Measurements from ENCODE around the gene LMBR1.
"Not testable (repeated sequence)": the region's sequence is repeated elsewhere in the genome, so short reads cannot be mapped to it uniquely, and the experiment has no call there.

LMBR1 gene

DNA sequence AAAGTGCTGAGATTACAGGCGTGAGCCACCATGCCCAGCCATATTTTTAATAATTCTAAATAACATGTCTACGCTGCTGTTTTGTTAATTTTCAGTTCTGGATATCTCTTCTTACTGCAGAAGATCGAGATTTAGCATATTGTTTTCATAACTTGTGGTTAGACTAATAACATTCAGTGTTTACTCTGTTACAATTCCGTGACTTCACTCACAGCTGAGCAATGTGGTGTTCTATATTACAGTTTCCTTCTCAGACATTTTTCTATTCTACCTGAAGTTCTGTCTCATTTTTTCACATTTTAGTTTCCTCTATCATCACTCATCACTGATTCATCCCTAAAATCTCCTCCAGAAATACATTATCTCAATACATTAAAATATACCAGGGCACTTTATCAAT lies 241.5 kb downstream of the LMBR1 start:
- DNase-seq = no peak

DNA sequence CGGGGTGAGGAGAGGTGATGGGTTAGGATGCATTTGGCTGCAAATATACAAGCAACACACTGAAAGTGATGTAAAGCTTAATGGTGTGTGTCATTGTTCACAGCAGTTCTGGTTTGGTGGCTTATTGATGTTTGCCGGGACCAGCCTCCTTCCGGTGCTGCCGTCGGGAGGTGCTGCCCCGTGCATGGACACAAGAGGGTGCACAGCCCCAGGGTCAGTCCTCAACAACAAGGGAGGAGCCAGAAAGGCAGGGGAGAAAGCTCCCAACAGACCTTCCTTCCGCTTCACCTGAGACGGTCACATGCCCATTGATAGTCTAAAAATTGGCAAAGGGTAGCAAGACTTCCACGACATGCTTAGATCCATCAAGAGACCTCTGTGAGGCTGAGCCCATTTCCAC lies 242.9 kb downstream of the LMBR1 start:
- DNase-seq = peak; percentile 8 to 10

DNA sequence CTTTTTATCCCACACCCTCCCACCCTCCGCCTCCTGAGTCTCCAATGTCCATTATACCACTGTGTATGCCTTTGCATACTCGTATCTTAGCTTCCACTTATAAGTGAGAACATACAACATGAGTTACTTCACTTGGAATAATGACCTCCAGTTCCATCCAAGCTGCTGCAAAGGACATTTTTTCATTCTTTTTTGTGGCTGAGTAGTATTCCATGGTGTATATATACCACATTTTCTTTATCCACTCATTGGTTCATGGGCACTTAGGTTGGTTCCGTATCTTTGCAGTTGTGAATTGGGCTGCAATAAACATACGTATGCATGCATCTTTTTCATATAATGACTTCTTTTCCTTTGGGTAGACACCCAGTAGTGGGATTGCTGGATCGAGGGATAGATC lies 245.7 kb downstream of the LMBR1 start:
- not testable (repeated sequence) for DNase-seq

GRCh38 chr7:156642306-156643045 lies 250.5 kb downstream of the LMBR1 start:
- DNase-seq = no peak

GRCh38 chr7:156640949-156641485 lies 252.0 kb downstream of the LMBR1 start:
- DNase-seq = peak in 1 of 2 experiments; percentile 46

DNA sequence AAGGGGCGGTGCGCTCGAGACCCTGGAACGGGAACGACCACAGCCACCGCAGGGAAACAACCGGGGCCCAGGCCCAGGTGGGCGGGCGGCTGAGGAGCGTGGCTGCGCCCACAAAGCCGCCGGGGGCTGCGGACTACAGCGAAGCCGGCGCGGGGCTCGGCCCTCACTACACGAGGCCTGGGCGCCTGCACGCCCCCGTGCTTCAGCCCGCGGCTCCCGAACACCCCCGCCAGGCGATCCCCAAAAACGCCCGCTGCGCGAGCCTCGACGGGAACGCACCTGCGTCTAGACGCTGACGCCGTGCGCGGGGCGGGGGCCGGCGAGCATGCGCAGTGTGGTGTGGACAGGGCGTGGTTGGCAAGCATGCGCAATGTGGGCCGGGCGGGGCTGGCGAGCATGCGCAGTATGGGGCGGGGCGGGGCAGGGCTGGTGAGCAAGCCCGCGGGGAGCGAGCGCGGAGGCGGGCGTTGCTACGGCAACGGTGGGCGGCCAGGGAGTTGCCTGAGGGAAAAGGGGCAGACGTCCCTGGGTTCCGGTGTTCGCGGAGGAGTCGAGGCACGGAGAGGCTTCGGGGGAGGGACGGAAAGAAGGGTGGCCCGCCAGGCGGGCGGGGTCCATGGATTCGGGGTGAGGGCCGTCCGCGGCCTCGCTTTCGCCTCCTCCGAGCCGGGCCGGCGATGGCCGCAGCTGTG lies 252.6 kb downstream of the LMBR1 start, which contains the start of gene RNF32:
Gene RNF32, plus strand, starts transcription at position 518 of the 692 bp plus-strand sequence. CDS start 3,104 bp downstream, outside the sequence.
- DNase-seq = peak; percentile 70 to 74

DNA sequence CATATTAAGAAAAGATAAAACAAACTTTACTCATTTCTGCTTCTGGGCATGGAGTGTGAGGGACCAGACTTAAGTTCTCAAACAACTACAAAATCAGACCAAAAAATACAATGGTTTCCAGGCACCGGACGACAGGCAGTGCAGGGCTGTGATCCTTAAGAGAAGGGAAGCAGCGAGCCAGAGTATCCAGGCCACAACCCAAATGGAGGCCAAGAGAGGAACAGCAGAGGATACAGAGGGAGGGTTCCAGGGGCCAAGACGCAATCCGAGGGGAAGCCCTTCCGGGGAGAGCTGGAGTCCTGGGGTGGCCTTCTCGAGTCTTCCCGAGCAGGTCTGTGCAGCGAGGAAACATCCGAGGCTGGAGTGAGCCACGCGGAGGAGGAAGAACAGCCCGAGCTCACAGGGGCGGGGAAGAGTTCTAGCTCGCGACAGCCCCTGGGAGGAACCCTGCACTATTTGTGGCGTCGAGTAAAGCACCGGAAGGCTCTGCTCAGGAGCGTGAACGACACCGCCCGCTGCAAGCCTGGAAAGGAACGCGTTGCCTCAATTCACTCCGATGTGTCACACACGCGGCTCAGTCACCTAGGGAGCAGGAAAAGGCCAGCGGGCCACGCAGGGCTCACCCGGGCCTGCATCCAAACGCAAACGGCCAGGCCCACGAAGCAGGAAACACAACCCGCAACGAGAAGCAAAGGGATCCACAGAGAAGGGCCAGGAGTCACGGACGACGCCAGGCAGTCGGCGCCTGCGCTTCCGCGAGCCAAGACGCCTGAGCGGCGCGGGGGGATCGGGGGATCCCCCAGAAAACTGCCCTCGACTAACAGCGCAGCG lies 253.3 kb downstream of the LMBR1 start:
- no peak for DNase-seq

GRCh38 chr7:156638443-156639077 lies 254.4 kb downstream of the LMBR1 start:
- DNase-seq = no peak

GRCh38 chr7:156637093-156637492 lies 255.9 kb downstream of the LMBR1 start:
- DNase-seq = not testable (repeated sequence)

GRCh38 chr7:156635529-156636385 lies 257.2 kb downstream of the LMBR1 start:
- DNase-seq = no peak

DNA sequence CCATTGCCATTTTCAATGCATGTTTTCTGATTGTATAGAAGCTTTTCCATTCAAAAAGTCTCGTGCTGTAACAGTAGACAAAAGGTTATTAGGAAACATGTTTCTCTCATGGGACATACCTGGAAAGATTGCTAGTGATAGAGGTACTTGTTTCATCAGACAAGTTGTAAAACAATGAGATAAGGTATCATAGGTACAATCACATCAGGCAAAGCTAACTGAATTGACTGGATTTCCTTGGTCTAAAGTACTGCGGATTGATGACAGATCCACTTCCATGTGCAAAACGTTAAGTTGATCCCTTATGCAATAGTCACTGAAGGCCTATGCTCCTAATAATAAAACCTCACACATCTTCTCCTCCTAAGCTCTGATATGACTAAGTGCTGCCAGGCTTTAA lies 258.9 kb downstream of the LMBR1 start:
- no peak for DNase-seq

GRCh38 chr7:156629873-156630272 lies 263.1 kb downstream of the LMBR1 start:
- DNase-seq = no peak

- DNase-seq = no peak
Observed at GRCh38 chr7:156628562-156628961, 264.4 kb downstream of the LMBR1 start.

Measured in Kasumi-1 (cell line).